ENCODE results near the gene ZNF547.
A peak's percentile ranks its signal among the peaks of the same experiment; 100 is the strongest.

ZNF547 gene

DNA sequence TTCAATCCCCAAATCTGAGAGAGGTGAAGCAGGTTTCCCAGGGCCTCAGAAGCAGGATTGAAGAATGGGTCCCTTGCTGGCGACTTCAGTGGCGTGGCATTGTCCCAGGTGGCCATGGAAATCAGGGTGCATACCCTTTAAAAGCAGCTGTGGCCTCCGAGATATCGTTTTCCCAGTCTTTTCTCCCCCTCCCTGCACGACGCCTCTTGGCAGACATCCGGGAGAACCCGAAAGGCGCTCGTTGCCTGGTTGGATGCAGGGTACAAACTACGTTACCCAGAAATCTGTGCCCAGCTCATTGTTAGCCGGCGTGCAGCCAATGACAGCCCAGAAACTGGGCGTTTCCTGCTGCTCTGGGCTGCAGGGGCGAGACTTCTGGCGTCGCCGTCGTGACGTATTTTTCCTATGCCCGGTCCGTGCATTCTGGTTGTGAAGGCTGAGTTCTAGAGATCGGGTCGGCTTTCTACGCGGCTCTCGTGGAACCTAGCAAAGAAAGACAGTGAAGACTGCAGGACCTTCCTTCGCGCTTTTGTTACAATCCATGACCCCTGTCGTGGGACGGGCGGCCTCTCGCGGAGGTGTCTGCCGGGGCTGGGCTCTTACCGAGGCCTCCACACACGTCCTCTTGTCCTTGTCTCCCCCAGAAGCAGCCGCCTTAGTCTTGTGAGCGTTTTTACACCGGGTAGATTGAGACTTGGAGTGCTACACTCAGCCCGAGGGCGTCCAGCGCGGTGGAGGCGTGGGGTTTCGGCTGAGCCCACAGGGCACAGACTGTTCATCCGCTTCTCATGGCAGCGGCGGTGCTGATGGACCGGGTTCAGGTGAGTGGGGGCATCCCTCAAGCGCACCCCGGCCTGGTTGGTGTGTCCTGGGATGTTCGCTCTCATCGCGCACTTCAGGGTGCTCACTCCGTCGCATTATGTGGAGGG lies 12.2 kb upstream of the ZNF547 start, which contains the start of gene ZNF304:
ZNF304 (plus strand) TSS at position 395 of the 929 bp plus-strand sequence; CDS start at position 789, 394 bp downstream.
- CTCF ChIA-PET, result interaction anchor here (0.6 kb wide), 2 partner anchors 12 to 14 kb away, joined by 3 read pairs; no protein-coding TSS in a partner anchor
- peak within 1 kb of the TSS; percentile 81 for H3K4me3 ChIP-seq (ENCODE audit: low read depth, low read length)
- H3K36me3 ChIP-seq (ENCODE audit: control insufficient read depth in 2 of 2, insufficient read depth in 1 of 2, low read length in 2 of 2), result peaks cover 31 to 34% of the 10 kb centered on the region in 2 experiments
- H3K9me3 ChIP-seq (ENCODE audit: control insufficient read depth, insufficient read depth, low read depth, low read length), result no peaks in the 10 kb centered on the region
- peak within 1 kb of the TSS; percentile 34 for H3K27ac ChIP-seq (ENCODE audit: extremely low read depth, low read depth, low read length)
- H3K4me1 ChIP-seq (ENCODE audit: control insufficient read depth, insufficient read depth, low read length), result peaks cover 6% of the 10 kb centered on the region; the same call in 1 of the 2 replicates
- POLR2A ChIA-PET, result interaction anchor here (0.5 to 1.6 kb wide), 13 partner anchors 10 to 160 kb away, joined by 3 to 29 read pairs (median 3); partner anchors contain the start of genes TRAPPC2B, ZNF264, ZNF547 and ZNF548
- TF ChIP-seq, protein P1, sequence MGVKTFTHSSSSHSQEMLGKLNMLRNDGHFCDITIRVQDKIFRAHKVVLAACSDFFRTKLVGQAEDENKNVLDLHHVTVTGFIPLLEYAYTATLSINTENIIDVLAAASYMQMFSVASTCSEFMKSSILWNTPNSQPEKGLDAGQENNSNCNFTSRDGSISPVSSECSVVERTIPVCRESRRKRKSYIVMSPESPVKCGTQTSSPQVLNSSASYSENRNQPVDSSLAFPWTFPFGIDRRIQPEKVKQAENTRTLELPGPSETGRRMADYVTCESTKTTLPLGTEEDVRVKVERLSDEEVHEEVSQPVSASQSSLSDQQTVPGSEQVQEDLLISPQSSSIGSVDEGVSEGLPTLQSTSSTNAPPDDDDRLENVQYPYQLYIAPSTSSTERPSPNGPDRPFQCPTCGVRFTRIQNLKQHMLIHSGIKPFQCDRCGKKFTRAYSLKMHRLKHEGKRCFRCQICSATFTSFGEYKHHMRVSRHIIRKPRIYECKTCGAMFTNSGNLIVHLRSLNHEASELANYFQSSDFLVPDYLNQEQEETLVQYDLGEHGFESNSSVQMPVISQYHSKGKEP (tag by site-specific recombination; IDR thresholded peaks at IDR 0.05), result no peak
- TF ChIP-seq ZXDB (tag by site-specific recombination; IDR thresholded peaks at IDR 0.05) (peak; percentile 100), HOXC10 (CRISPR knock-in tag; IDR thresholded peaks at IDR 0.05) (peak; percentile 96), PRDM10 (tag by site-specific recombination; IDR thresholded peaks at IDR 0.05) (peak; percentile 82), SP3 (tag by site-specific recombination; IDR thresholded peaks at IDR 0.05) (peak; percentile 81), ZNF433 (tag by site-specific recombination; IDR thresholded peaks at IDR 0.05; ENCODE audit: low read depth) (no peak), ZNF335 (tag by site-specific recombination; conservative IDR thresholded peaks at IDR 0.05) (peak; percentile 60), ZBTB21 (tag by site-specific recombination; IDR thresholded peaks at IDR 0.05) (peak; percentile 89), ZNF23 (tag by site-specific recombination; IDR thresholded peaks at IDR 0.05; ENCODE audit: borderline replicate concordance) (0 out of 2 replicates have a peak, but pooled peaks have one; percentile 17), ZBTB20 (tag by site-specific recombination; IDR thresholded peaks at IDR 0.05) (0 out of 2 replicates have a peak, but pooled peaks have one; percentile 32), HOXD13 (CRISPR knock-in tag; IDR thresholded peaks at IDR 0.05; ENCODE audit: borderline replicate concordance) (peak; percentile 42; the same call in 1 of the 2 replicates), ZBTB17 (tag by site-specific recombination; IDR thresholded peaks at IDR 0.05) (peak; percentile 92), SP2 (tag by site-specific recombination; IDR thresholded peaks at IDR 0.05) (peak; percentile 91), ZBTB8A (tag by site-specific recombination; IDR thresholded peaks at IDR 0.05) (peak; percentile 89), ZNF501 (tag by site-specific recombination; IDR thresholded peaks at IDR 0.05) (0 out of 2 replicates have a peak, but pooled peaks have one; percentile 21), ZNF76 (tag by site-specific recombination; IDR thresholded peaks at IDR 0.05; ENCODE audit: borderline replicate concordance, low read depth) (peak; percentile 88), ZNF561 (tag by site-specific recombination; IDR thresholded peaks at IDR 0.05; ENCODE audit: borderline replicate concordance) (peak; percentile 99), KLF7 (tag by site-specific recombination; IDR thresholded peaks at IDR 0.05; ENCODE audit: borderline replicate concordance) (peak; percentile 46; the same call in 1 of the 2 replicates), GLI4 (tag by site-specific recombination; IDR thresholded peaks at IDR 0.05) (no peak), IKZF3 (tag by site-specific recombination; IDR thresholded peaks at IDR 0.05) (peak; percentile 62; the same call in 1 of the 2 replicates), KLF1 (tag by site-specific recombination; IDR thresholded peaks at IDR 0.05) (peak; percentile 86), ZNF629 (tag by site-specific recombination; IDR thresholded peaks at IDR 0.05) (peak; percentile 93), ZNF530 (tag by site-specific recombination; IDR thresholded peaks at IDR 0.05; ENCODE audit: low read depth) (no peak)
- TF ChIP-seq, protein P2, sequence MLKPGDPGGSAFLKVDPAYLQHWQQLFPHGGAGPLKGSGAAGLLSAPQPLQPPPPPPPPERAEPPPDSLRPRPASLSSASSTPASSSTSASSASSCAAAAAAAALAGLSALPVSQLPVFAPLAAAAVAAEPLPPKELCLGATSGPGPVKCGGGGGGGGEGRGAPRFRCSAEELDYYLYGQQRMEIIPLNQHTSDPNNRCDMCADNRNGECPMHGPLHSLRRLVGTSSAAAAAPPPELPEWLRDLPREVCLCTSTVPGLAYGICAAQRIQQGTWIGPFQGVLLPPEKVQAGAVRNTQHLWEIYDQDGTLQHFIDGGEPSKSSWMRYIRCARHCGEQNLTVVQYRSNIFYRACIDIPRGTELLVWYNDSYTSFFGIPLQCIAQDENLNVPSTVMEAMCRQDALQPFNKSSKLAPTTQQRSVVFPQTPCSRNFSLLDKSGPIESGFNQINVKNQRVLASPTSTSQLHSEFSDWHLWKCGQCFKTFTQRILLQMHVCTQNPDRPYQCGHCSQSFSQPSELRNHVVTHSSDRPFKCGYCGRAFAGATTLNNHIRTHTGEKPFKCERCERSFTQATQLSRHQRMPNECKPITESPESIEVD (tag by site-specific recombination; IDR thresholded peaks at IDR 0.05), result no peak
- TF ChIP-seq, protein P3, sequence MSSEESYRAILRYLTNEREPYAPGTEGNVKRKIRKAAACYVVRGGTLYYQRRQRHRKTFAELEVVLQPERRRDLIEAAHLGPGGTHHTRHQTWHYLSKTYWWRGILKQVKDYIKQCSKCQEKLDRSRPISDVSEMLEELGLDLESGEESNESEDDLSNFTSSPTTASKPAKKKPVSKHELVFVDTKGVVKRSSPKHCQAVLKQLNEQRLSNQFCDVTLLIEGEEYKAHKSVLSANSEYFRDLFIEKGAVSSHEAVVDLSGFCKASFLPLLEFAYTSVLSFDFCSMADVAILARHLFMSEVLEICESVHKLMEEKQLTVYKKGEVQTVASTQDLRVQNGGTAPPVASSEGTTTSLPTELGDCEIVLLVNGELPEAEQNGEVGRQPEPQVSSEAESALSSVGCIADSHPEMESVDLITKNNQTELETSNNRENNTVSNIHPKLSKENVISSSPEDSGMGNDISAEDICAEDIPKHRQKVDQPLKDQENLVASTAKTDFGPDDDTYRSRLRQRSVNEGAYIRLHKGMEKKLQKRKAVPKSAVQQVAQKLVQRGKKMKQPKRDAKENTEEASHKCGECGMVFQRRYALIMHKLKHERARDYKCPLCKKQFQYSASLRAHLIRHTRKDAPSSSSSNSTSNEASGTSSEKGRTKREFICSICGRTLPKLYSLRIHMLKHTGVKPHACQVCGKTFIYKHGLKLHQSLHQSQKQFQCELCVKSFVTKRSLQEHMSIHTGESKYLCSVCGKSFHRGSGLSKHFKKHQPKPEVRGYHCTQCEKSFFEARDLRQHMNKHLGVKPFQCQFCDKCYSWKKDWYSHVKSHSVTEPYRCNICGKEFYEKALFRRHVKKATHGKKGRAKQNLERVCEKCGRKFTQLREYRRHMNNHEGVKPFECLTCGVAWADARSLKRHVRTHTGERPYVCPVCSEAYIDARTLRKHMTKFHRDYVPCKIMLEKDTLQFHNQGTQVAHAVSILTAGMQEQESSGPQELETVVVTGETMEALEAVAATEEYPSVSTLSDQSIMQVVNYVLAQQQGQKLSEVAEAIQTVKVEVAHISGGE (tag by site-specific recombination; conservative IDR thresholded peaks at IDR 0.05; ENCODE audit: low read depth), result peak; percentile 59

Measured in HEK293 (cell line).